ENCODE results near the gene RAB11B.
"Not testable (repeated sequence)": the region's sequence is repeated elsewhere in the genome, so short reads cannot be mapped to it uniquely, and the experiment has no call there.

RAB11B gene

GRCh38 chr19:8379156-8379891 lies 10.8 kb upstream of the RAB11B start:
- H3K36me3 ChIP-seq (ENCODE audit: control insufficient read depth in 4 of 4, insufficient read depth in 4 of 4, low read length in 3 of 4); H3K27ac ChIP-seq (ENCODE audit: insufficient read depth in 1 of 2, low read depth in 1 of 2, low read length in 2 of 2, poor library complexity in 1 of 2, severe bottlenecking in 2 of 2); H3K9me3 ChIP-seq (ENCODE audit: control extremely low read depth in 1 of 5, control insufficient read depth in 4 of 5, insufficient read depth in 2 of 5, low read depth in 1 of 5, low read length in 4 of 5); POLR2A ChIA-PET; H3K4me3 ChIP-seq (ENCODE audit: control insufficient read depth in 1 of 7, extremely low read depth in 1 of 7, insufficient read depth in 4 of 7, low read depth in 2 of 7, low read length in 6 of 7); DNase-seq; H3K27me3 ChIP-seq (replicated peaks in 2 of 5; ENCODE audit: control insufficient read depth in 4 of 5, insufficient read depth in 5 of 5, low read length in 4 of 5); H3K4me1 ChIP-seq (ENCODE audit: control extremely low read depth in 1 of 4, control insufficient read depth in 4 of 4, insufficient read depth in 4 of 4, low read length in 3 of 4): not testable (repeated sequence)
- CTCF ChIA-PET = interaction anchor here (0.8 kb wide), 1 partner anchor 15 kb away, joined by 3 read pairs; no protein-coding TSS in a partner anchor
- 96% methylated on average over 13 of the region's 13 CpGs for WGBS (ENCODE audit: insufficient coverage)

- CTCF ChIA-PET = interaction anchor here (1.3 kb wide), 1 partner anchor 15 kb away, joined by 3 read pairs; no protein-coding TSS in a partner anchor
- WGBS (ENCODE audit: insufficient coverage) = 70% methylated on average over 1 of the region's 4 CpGs
- H3K4me3 ChIP-seq (ENCODE audit: control insufficient read depth in 1 of 7, extremely low read depth in 1 of 7, insufficient read depth in 4 of 7, low read depth in 2 of 7, low read length in 6 of 7); H3K4me1 ChIP-seq (ENCODE audit: control extremely low read depth in 1 of 4, control insufficient read depth in 4 of 4, insufficient read depth in 4 of 4, low read length in 3 of 4); H3K36me3 ChIP-seq (ENCODE audit: control insufficient read depth in 4 of 4, insufficient read depth in 4 of 4, low read length in 3 of 4); H3K27ac ChIP-seq (ENCODE audit: insufficient read depth in 1 of 2, low read depth in 1 of 2, low read length in 2 of 2, poor library complexity in 1 of 2, severe bottlenecking in 2 of 2); DNase-seq; POLR2A ChIA-PET; H3K9me3 ChIP-seq (ENCODE audit: control extremely low read depth in 1 of 5, control insufficient read depth in 4 of 5, insufficient read depth in 2 of 5, low read depth in 1 of 5, low read length in 4 of 5); H3K27me3 ChIP-seq (replicated peaks in 2 of 5; ENCODE audit: control insufficient read depth in 4 of 5, insufficient read depth in 5 of 5, low read length in 4 of 5): not testable (repeated sequence)
Observed at GRCh38 chr19:8384569-8384968, 5.6 kb upstream of the RAB11B start.

DNA sequence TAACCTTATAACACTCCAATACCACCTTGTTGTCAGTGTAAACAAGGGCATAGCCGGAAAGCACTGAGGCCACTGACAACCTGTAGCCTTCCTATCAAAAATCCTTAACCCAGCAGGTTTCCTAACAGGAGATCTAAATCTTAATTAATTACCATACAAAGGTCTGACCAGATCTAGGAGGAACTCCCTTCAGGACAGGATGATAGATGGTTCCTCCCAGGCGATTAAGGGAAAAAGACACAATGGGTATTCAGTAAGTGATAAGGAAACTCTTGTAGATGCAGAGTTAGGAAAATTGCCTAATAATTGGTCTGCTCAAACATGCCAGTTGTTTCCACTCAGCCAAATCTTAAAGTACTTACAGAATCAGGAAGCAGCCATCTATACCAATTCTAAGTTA lies 5.1 kb upstream of the RAB11B start:
- H3K27ac ChIP-seq (ENCODE audit: insufficient read depth in 1 of 2, low read depth in 1 of 2, low read length in 2 of 2, poor library complexity in 1 of 2, severe bottlenecking in 2 of 2); H3K36me3 ChIP-seq (ENCODE audit: control insufficient read depth in 4 of 4, insufficient read depth in 4 of 4, low read length in 3 of 4); H3K27me3 ChIP-seq (replicated peaks in 2 of 5; ENCODE audit: control insufficient read depth in 4 of 5, insufficient read depth in 5 of 5, low read length in 4 of 5); H3K4me1 ChIP-seq (ENCODE audit: control extremely low read depth in 1 of 4, control insufficient read depth in 4 of 4, insufficient read depth in 4 of 4, low read length in 3 of 4); CTCF ChIA-PET; H3K9me3 ChIP-seq (ENCODE audit: control extremely low read depth in 1 of 5, control insufficient read depth in 4 of 5, insufficient read depth in 2 of 5, low read depth in 1 of 5, low read length in 4 of 5); POLR2A ChIA-PET; DNase-seq; H3K4me3 ChIP-seq (ENCODE audit: control insufficient read depth in 1 of 7, extremely low read depth in 1 of 7, insufficient read depth in 4 of 7, low read depth in 2 of 7, low read length in 6 of 7): not testable (repeated sequence)
- 40% methylated on average over 1 of the region's 2 CpGs for WGBS (ENCODE audit: insufficient coverage)

- H3K4me1 ChIP-seq (ENCODE audit: control extremely low read depth in 1 of 4, control insufficient read depth in 4 of 4, insufficient read depth in 4 of 4, low read length in 3 of 4); DNase-seq; H3K4me3 ChIP-seq (ENCODE audit: control insufficient read depth in 1 of 7, extremely low read depth in 1 of 7, insufficient read depth in 4 of 7, low read depth in 2 of 7, low read length in 6 of 7); H3K36me3 ChIP-seq (ENCODE audit: control insufficient read depth in 4 of 4, insufficient read depth in 4 of 4, low read length in 3 of 4); POLR2A ChIA-PET; H3K27ac ChIP-seq (ENCODE audit: insufficient read depth in 1 of 2, low read depth in 1 of 2, low read length in 2 of 2, poor library complexity in 1 of 2, severe bottlenecking in 2 of 2); H3K9me3 ChIP-seq (ENCODE audit: control extremely low read depth in 1 of 5, control insufficient read depth in 4 of 5, insufficient read depth in 2 of 5, low read depth in 1 of 5, low read length in 4 of 5); H3K27me3 ChIP-seq (replicated peaks in 2 of 5; ENCODE audit: control insufficient read depth in 4 of 5, insufficient read depth in 5 of 5, low read length in 4 of 5): not testable (repeated sequence)
- 100% methylated on average over 3 of the region's 3 CpGs for WGBS (ENCODE audit: insufficient coverage)
- CTCF ChIA-PET = interaction anchor here (0.7 to 1.2 kb wide), 3 partner anchors 13 to 25 kb away, joined by 3 read pairs; no protein-coding TSS in a partner anchor
Observed at GRCh38 chr19:8385566-8385965, 4.6 kb upstream of the RAB11B start.

DNA sequence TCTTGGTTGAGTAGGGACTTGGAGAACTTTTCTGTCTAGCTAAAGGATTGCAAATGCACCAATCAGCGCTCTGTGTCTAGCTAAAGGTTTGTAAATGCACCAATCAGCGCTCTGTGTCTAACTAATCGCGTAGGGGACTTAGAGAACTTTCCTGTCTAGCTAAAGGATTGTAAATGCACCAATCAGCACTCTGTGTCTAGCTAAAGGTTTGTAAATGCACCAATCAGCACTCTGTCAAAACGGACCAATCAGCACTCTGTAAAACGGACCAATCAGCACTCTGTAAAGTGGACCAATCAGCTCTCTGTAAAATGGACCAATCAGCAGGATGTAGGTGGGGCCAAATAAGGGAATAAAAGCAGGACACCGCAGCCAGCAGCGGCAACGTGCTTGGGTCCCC lies 3.7 kb upstream of the RAB11B start:
- not testable (repeated sequence) for H3K27me3 ChIP-seq (replicated peaks in 2 of 5; ENCODE audit: control insufficient read depth in 4 of 5, insufficient read depth in 5 of 5, low read length in 4 of 5)

DNA sequence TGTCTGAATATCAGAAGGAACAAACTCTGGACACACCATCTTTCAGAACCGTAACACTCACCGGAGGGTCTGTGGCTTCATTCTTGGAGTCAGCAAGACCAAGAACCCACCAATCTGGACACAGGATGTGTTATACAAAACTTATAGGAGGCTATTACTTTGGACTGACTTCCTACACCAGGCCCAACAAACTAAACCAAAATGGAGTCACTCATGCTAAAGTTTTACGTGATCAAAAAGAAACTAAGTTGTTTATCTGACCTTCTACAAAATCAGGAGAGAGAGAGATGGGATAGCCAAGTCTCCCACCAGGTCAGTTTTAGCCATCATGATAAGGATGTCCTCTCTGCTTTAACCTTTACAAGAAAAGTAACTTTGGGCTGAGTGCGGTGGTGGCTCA lies 3.2 kb upstream of the RAB11B start:
- 87% methylated on average over 4 of the region's 4 CpGs for whole genome bisulfite sequencing (ENCODE audit: insufficient coverage)
- DNase-seq = no peak
- H3K4me3 ChIP-seq (ENCODE audit: control insufficient read depth in 1 of 7, extremely low read depth in 1 of 7, insufficient read depth in 4 of 7, low read depth in 2 of 7, low read length in 6 of 7) = no peak overlapping the region
- no peak overlapping the region for H3K27ac ChIP-seq (ENCODE audit: insufficient read depth in 1 of 2, low read depth in 1 of 2, low read length in 2 of 2, poor library complexity in 1 of 2, severe bottlenecking in 2 of 2)
- peaks cover 0 to 5% (median 0%) of the 10 kb centered on the region in 4 experiments for H3K36me3 ChIP-seq (ENCODE audit: control insufficient read depth in 4 of 4, insufficient read depth in 4 of 4, low read length in 3 of 4)
- ChIA-PET CTCF (interaction anchor here (0.7 to 1.2 kb wide), 2 partner anchors 12 to 42 kb away, joined by 3 read pairs; no protein-coding TSS in a partner anchor), POLR2A (interaction anchor here (0.7 kb wide), 1 partner anchor 93 kb away, joined by 5 read pairs; no protein-coding TSS in a partner anchor)
- no peaks in the 10 kb centered on the region for H3K27me3 ChIP-seq (replicated peaks in 2 of 5; ENCODE audit: control insufficient read depth in 4 of 5, insufficient read depth in 5 of 5, low read length in 4 of 5)
- H3K4me1 ChIP-seq (ENCODE audit: control extremely low read depth in 1 of 4, control insufficient read depth in 4 of 4, insufficient read depth in 4 of 4, low read length in 3 of 4) = peaks cover 0 to 16% (median 11%) of the 10 kb centered on the region in 4 experiments
- H3K9me3 ChIP-seq (ENCODE audit: control extremely low read depth in 1 of 5, control insufficient read depth in 4 of 5, insufficient read depth in 2 of 5, low read depth in 1 of 5, low read length in 4 of 5) = peaks cover 0 to 6% (median 0%) of the 10 kb centered on the region in 5 experiments

More for the DNA sequence above, 3.7 kb upstream of the RAB11B start:
- DNase-seq; H3K9me3 ChIP-seq (ENCODE audit: control extremely low read depth in 1 of 5, control insufficient read depth in 4 of 5, insufficient read depth in 2 of 5, low read depth in 1 of 5, low read length in 4 of 5); H3K4me3 ChIP-seq (ENCODE audit: control insufficient read depth in 1 of 7, extremely low read depth in 1 of 7, insufficient read depth in 4 of 7, low read depth in 2 of 7, low read length in 6 of 7); POLR2A ChIA-PET; H3K27ac ChIP-seq (ENCODE audit: insufficient read depth in 1 of 2, low read depth in 1 of 2, low read length in 2 of 2, poor library complexity in 1 of 2, severe bottlenecking in 2 of 2); H3K36me3 ChIP-seq (ENCODE audit: control insufficient read depth in 4 of 4, insufficient read depth in 4 of 4, low read length in 3 of 4): not testable (repeated sequence)
- CTCF ChIA-PET = interaction anchor here (0.7 to 1.2 kb wide), 4 partner anchors 12 to 43 kb away, joined by 3 read pairs; no protein-coding TSS in a partner anchor
- WGBS (ENCODE audit: insufficient coverage) = 87% methylated on average over 8 of the region's 9 CpGs
- H3K4me1 ChIP-seq (ENCODE audit: control extremely low read depth in 1 of 4, control insufficient read depth in 4 of 4, insufficient read depth in 4 of 4, low read length in 3 of 4) = peaks cover 0 to 11% (median 6%) of the 10 kb centered on the region in 4 experiments

Measured in common myeloid progenitor, CD34-positive (primary cell).